GM18870 (cell line): ENCODE data around the gene HASPIN.
"Not testable (repeated sequence)": the region's sequence is repeated elsewhere in the genome, so short reads cannot be mapped to it uniquely, and the experiment has no call there.

Experiments used
- ATAC-seq: cut with Tn5 transposase; IDR thresholded peaks from one replicate; pipeline ENCODE4 v1.9.1; 2021; ENCODE audit warnings: moderate library complexity; ENCODE audit not compliant: unreplicated experiment

HASPIN gene

GRCh38 chr17:3734911-3735276 is 11.2 kb downstream of the HASPIN start:
- not testable (repeated sequence) for ATAC-seq

DNA sequence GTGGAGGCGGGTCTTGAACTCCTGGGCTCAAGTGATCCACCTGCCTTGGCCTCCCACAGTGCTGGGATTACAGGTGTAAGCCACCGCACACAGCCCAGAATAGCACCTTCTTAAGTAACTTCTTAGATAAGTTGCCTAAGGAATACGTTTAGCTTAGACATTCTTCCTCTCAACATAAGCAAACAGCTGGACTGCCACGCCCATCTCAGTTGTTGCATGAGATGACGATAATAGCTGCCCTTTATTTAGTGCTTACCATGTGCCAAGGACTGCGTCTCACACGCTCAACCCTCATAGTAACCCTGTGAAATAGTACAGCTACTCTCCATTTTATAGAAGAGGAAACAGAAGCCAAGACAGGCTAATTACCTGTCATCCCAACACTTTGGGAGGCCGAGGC is 11.8 kb downstream of the HASPIN start:
- ATAC-seq = no peak

DNA sequence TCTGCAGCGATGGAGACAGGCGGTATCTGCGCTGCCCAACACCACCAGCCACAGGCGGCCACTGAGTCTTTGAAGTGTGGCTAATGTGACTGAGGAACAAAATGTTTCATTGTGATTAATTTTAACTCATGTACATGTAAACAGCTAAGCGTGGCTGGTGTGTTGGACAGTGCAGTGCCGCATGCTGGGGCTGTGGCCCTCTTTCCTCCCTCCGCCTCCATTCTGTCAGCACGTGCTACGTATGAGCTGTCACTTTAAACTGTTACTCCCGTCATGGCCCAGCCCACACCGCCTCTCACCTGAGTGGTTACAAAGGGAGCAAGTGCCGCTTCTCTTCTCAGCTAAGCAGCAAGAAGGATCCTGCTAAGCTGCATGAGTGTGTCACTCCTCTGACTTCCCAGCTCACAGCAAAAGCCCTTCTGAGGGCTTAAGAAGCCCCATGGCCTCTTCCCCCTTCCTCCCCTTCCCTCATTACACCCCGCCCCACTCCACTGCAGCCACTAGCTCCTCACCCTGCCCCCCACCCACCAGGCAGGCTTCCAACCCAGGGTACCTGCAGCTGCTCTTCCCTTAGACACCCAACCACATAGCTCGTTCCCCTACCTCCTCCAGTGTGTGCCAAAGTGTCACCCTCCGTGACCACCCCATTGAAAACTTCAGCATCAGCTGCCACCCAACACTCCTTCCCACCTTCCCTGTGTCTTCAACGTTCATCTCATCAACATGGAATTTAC is 15.0 kb downstream of the HASPIN start:
- ATAC-seq = no peak

GRCh38 chr17:3739422-3740124 is 15.9 kb downstream of the HASPIN start:
- no peak for ATAC-seq

DNA sequence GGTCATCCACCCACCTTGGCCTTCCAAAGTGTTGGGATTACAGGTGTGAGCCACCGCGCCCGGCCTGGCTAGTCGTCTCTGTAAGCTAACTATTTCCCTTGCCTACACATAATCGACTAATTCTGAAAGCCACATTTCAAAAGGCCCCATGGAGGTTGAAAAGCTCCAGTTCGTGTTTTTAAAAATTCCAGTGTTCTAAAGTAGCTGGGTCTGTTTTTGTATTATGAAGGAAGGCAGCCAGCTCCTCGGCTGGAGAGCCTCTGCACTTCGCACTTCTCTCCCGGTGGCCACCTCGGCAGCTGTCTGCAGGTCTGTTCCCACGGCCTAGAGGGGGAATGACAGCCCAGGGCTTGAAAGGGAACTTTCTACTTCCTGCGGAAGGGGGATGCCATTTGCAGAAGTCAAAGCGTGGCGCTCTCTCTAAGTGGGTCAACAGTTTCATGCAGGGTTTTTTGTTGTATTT is 16.9 kb downstream of the HASPIN start:
- ATAC-seq = no peak

DNA sequence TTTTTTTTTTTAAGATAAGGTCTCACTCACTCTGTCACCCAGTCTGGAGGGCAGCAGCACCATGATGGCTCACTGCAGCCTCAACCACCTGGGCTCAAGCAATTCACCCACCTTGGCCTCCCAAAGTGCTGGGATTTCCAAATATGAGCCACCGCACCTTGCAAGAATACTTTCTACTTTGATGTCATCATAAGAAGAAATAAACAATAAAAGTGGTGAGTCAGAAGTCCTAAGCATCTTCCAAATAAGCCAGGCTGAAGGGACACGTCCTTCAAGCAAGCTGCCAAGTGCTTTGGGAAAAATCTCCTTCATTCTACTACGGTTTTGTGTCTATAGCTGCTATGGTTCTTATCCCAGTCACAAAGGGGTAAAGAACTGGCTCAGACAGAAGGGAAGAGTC is 20.3 kb downstream of the HASPIN start:
- no peak for ATAC-seq

- ATAC-seq = no peak
Observed at GRCh38 chr17:3745071-3745470, 21.4 kb downstream of the HASPIN start.

GRCh38 chr17:3747805-3748204 is 24.1 kb downstream of the HASPIN start:
- ATAC-seq = no peak

DNA sequence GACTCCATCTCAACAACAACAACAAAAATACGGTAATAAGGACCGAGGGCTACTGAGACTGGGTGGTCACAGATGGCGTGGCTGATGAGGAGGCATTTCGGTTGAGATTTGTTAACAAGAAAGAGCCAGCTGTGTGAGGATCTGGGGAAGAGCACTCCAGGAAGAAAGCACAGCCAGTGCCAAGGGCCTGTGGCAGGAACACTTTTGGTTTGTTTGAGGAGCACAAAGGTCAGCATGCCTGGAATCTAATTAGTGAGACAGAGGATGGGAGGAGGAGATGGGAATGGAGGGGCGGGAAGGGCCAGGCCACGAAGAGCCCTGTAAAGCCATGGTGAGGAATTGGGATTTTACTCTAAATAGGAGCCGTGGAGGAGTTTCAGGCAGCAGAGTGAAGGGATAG is 24.9 kb downstream of the HASPIN start:
- no peak for ATAC-seq

DNA sequence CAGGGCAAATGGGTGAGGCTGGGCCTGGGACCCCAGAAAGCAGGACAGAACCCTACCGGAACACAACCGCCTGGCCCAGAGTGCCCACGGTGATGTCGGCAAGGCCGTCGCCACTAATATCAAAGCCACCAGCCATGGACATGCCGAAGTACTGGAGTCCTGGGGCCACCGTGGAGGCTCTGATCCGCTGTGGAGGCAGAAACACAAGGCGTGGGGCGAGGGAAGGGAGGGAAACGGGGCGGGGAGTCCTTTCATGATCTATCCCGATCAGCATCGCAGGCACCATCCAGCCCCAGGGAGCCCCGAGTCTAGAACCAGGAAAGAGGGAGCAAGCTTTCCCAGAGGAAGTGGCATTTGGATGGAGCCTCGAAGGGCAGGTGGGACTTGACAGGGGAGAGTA is 26.6 kb downstream of the HASPIN start:
- ATAC-seq = no peak

GRCh38 chr17:3750926-3751325 is 27.2 kb downstream of the HASPIN start:
- no peak for ATAC-seq

- ATAC-seq = no peak
Observed at GRCh38 chr17:3751836-3752235, 28.1 kb downstream of the HASPIN start.

GRCh38 chr17:3753624-3754023 is 29.9 kb downstream of the HASPIN start:
- no peak for ATAC-seq

DNA sequence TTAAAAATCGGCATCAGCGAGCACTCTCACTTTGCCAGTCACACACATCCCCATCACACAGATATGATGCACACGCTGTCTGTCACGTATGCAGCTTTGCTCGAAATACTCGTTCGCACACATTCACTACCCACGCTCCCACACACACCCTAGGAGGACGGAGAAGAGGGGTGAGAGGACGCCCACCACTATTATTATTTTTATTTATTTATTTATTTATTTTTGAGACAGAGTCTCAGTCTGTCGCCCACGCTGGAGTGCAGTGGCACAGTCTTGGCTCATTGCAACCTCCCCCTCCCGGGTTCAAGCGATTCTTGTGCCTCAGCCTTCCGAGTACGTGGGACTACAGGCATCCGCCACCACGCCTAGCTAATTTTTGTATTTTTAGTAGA is 30.4 kb downstream of the HASPIN start:
- ATAC-seq = no peak

DNA sequence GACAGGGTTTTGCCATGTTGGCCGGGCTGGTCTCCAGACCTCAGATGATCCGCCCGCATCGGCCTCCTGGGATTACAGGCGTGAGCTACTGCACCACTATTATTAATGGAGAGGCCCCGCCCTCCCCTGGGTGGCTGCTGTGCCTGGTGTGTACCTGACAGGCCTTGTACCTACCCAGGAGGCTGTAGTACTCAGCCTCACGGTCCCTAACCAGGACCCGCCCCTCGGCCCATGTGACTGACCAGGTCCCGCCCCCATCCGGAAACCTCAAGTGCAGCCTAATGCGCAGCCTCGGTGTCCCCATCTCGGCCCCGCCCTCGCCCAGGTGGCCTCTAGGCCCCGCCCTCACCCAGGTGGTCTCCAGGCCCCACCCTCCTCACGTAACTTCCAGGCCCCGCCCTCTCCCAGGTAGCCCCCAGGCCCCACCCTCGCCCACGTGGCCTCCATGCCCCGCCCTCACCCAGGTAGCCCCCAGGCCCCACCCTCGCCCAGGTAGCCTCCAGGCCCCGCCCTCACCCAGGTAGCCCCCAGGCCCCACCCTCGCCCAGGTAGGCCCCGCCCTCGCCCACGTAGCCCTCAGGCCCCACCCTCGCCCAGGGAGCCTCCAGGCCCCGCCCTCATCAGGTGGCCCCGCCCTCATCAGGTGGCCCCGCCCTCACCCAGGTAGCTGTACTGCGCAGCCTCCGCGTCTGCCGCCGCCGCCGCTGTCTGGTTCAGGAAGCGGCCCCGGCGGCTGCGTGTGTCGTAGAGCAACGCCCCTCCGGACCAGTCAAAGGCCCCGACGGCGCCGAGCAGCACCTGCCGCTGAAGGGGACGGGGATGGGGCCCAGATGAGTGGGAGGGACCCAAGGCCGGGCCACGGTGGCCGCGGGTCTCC is 31.0 kb downstream of the HASPIN start:
- no peak for ATAC-seq

DNA sequence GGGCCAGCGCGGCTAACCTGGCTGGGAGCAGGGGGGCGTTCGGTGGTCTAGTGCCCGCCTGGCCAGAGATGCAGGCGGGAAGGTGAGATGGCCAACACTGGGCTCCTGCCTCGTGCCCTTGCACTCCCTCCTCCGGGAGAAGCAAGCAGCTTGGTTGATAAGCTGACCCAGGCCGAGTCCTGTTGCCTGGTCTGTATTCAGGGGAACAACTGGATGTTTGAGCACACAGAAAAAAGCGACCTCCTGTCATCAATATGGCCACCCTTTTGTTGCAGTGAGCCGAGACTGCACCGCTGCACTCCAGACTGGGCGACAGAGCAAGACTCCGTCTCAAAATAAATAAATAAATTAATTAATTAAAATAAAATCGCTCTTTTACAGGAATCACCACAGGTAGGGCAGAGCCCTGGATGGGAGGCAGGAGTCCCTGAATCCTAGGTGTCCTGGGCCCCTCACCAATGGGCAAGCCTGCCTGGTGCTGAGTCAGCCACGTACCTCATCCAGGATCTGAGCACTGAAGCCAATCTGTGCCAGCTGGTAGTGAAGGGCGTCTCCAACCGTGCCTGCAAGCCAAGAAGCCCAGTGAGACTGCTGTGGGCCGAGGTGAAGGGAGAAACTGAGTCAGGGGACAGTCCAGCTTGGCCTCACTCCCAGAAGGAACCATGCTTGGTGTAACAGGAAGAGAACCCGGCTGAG is 31.8 kb downstream of the HASPIN start:
- ATAC-seq = no peak

DNA sequence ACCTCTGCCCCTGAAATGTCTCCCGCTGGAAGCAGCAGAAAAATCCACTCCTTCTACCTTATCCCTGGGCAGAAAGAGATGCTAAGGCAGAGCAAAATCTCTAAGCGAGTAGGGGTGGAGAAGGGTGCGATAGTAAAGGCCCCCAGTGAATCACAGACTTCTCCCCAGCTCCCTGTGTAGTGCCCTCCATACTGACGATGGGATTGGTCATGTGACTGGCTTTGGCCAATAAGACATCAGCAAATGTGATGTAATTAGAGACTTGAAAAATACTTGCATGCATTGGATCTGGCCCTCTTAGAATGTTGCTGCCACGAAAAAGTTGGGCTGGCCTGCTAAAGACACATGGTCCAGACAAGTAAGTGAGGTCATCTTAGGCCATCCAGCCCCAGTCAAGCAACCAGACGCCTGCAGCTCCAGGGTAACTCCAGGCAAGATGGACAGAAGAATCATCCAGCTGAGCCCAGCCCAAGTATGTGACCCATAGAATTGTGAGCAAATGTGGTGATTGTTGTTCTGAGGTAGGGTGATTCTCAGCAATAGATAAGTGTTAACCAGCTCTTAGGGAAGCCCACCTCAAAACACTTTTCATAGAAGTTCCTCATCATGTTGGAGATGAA is 36.0 kb downstream of the HASPIN start:
- no peak for ATAC-seq

DNA sequence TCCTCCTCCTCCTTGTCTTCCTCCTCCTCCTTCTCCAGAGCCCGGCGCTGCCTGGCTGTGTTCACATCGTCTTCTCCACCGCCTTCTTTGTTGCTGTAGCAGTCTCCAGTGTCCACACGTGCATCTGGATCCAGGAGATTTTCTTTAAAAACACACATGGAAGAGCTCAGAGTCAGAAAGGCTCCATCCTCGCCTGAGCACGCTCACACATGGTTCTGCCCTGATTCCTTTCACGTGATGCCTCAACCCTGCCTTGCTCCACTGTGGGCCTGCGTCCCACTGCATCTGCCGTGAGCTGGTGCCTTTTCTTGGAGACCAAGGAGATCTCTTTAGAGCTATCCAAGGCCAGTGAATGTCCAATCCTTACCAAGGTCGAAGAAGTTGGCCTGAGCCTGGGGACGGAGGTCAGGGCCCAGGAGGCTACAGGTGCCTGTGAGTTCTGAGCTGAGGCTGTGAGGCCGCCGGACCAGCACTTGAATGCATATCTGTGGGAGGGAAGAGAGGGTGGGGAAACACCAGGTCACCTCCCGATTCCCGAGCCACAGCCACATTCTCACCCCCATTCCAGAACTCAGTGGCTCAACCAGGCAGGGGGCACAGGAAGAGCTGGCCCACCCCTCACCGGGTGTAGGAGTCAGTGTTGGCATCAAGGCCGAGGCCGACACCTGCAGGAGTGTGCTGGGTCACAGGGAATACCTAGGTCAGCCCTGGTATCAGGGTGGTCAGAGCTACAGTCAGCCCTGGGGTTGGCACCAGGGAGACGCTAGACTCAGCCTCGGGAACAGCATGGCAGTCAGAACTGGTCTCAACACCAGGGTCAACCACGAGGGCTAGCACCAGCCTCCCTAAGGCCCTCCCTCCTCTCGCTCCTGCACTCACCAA is 37.6 kb downstream of the HASPIN start:
- ATAC-seq = no peak

DNA sequence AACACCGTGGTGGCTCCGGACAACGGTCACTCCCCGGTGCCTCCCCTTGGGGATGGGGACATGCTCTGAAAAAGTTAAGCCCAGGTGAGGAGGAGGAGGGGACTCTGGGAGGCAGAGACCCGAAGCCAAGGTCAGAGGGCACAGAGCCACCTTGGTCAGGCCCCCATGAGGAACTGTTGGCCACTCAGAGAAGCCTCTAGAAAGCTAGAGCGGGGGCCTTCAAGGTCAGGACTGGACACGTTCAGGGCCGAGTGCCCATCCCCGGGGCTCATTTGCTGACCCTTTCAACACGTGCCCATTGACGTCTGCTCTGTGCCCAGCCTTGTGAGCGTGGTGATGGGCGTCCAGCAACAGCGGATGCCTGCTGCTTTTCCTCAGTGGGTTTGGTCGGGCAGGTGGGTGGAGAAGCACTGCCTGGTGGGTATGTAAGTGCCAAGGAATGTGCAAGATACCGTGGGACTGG is 38.2 kb downstream of the HASPIN start:
- no peak for ATAC-seq
